Measurements from ENCODE around the gene CFAP298.
A peak's percentile ranks its signal among the peaks of the same experiment; 100 is the strongest.

The CFAP298 gene

GRCh38 chr21:32599091-32599490, 13.1 kb downstream of the CFAP298 start:
- no peak for DNase-seq (ENCODE audit: low read depth)

- no peak for DNase-seq (ENCODE audit: low read depth)
Measured at GRCh38 chr21:32597205-32597604, 15.0 kb downstream of the CFAP298 start.

GRCh38 chr21:32595431-32595830, 16.7 kb downstream of the CFAP298 start:
- no peak for DNase-seq (ENCODE audit: low read depth)

GRCh38 chr21:32593690-32594089, 18.5 kb downstream of the CFAP298 start:
- no peak for DNase-seq (ENCODE audit: low read depth)

- no peak for DNase-seq (ENCODE audit: low read depth)
Measured at GRCh38 chr21:32592929-32593502, 19.2 kb downstream of the CFAP298 start.

- DNase-seq (ENCODE audit: low read depth) = no peak
Measured at GRCh38 chr21:32590130-32590529, 22.0 kb downstream of the CFAP298 start.

GRCh38 chr21:32587651-32588050, 24.5 kb downstream of the CFAP298 start:
- no peak for DNase-seq (ENCODE audit: low read depth)

- DNase-seq (ENCODE audit: low read depth) = no peak
Measured at GRCh38 chr21:32587120-32587519, 25.1 kb downstream of the CFAP298 start.

GRCh38 chr21:32585970-32586369, 26.2 kb downstream of the CFAP298 start:
- DNase-seq (ENCODE audit: low read depth) = no peak

GRCh38 chr21:32585042-32585710, 27.0 kb downstream of the CFAP298 start, which contains the start of gene TCP10L:
Gene TCP10L (minus strand): TSS chr21:32585523. CDS start chr21:32584304, 1,219 bp downstream.
- no peak for DNase-seq (ENCODE audit: low read depth)

GRCh38 chr21:32584472-32584871, 27.7 kb downstream of the CFAP298 start:
- DNase-seq (ENCODE audit: low read depth) = no peak

GRCh38 chr21:32581732-32582131, 30.4 kb downstream of the CFAP298 start:
- no peak for DNase-seq (ENCODE audit: low read depth)

GRCh38 chr21:32580949-32581348, 31.2 kb downstream of the CFAP298 start:
- no peak for DNase-seq (ENCODE audit: low read depth)

GRCh38 chr21:32578107-32578691, 34.0 kb downstream of the CFAP298 start:
- DNase-seq (ENCODE audit: low read depth) = no peak

GRCh38 chr21:32576011-32576410, 36.2 kb downstream of the CFAP298 start:
- DNase-seq (ENCODE audit: low read depth) = no peak

GRCh38 chr21:32574946-32575925, 36.9 kb downstream of the CFAP298 start:
- no peak for DNase-seq (ENCODE audit: low read depth)

- DNase-seq (ENCODE audit: low read depth) = no peak
Measured at GRCh38 chr21:32572574-32573420, 39.4 kb downstream of the CFAP298 start.

- no peak for DNase-seq (ENCODE audit: low read depth)
Measured at GRCh38 chr21:32570456-32570855, 41.7 kb downstream of the CFAP298 start.

- DNase-seq (ENCODE audit: low read depth) = peak; percentile 63
Measured at GRCh38 chr21:32569261-32570230, 42.6 kb downstream of the CFAP298 start.

GRCh38 chr21:32567626-32568025, 44.6 kb downstream of the CFAP298 start:
- DNase-seq (ENCODE audit: low read depth) = no peak

Data from stimulated activated CD8-positive, alpha-beta memory T cell treated with anti-CD3 and anti-CD28 coated beads, Interleukin-12 subunit alpha, Interleukin-12 subunit beta, amount 100 ng/mL, for 4 hours (primary cell).